Islet of Langerhans (tissue), 1 donor: ENCODE data around the gene FBN1.

ENCODE experiments used
- FAIRE-seq: peaks from one replicate; lab custom pipeline; 2011; peaks lifted over from hg19 to GRCh38; lab: Jason Lieb, UNC

FBN1 gene

GRCh38 chr15:48505067-48505466, 140.4 kb downstream of the FBN1 start:
- FAIRE-seq, result no peak

GRCh38 chr15:48501208-48501607, 144.3 kb downstream of the FBN1 start:
- no peak for FAIRE-seq

DNA sequence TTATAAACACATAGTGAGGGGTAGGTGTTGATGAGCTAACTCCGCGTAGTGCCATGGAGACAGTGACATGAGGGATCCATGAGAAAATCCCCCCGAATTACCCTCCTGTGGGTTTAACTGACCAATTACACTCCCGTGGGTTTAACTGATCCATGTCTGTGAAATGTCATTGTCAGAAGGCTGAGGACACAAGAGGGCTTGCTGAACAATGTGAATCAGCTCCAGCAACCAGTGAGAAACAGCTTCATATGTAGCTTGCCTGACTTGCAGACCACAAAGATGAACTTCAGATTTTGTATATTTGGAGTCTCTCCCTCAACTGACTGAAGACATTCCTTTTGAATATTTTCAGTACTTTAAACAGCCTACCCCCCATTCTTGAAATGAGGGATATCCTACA, 144.9 kb downstream of the FBN1 start:
- FAIRE-seq, result no peak

DNA sequence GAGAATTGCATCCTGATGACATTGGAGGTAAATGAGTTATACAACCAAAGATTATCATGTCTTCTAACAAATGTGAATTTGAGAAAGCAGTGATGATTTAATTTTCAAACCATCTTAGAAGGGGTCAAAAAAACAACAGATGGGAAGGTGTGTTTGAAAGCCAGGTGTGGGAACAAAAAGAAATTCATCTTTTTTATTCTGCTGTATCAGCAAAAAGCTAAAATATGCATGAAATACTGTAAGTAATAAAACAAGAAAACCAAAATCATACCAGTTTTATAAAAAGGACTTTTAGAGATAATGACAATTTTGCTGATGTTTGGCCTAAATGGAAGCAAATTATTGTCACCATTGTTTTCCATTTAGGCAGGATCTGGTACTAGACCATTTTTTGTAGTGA, 145.5 kb downstream of the FBN1 start:
- no peak for FAIRE-seq

DNA sequence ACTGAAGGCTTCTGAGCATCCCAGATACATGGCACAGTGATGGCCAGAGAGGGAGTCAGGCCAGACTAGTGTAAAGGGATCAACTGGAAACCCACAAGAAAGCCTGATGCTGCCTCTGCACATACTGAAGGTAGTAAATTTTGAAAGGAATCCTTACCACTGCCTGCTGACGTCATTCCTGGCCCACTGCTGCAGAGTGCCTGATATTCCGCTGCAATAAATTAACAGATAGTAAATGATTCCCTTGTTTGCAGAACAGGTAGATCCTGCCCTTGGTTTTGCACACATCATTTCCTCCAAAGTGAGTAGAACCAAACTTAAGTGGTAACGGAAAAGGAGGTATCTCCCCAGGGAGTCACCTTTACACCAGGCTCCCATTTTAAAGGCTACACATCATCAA, 146.7 kb downstream of the FBN1 start:
- FAIRE-seq, result no peak

DNA sequence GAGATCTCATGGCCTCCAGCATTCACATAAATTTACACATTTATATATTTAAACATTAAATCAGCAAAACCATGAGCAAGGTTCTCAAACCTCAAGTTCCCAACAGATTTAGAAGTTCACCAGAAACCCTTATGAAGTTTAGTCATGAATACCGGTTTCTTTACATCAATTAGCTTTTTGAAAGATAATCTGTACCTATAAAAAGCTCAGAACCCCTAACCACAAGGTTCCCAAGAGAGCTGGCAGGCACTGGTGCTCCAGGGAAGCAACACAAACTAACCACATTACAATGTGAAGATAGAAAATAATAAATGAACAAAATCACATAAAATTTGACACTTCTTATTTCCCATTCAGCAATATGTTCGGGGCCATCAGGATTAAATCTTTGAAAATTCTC, 150.9 kb downstream of the FBN1 start:
- FAIRE-seq, result no peak

DNA sequence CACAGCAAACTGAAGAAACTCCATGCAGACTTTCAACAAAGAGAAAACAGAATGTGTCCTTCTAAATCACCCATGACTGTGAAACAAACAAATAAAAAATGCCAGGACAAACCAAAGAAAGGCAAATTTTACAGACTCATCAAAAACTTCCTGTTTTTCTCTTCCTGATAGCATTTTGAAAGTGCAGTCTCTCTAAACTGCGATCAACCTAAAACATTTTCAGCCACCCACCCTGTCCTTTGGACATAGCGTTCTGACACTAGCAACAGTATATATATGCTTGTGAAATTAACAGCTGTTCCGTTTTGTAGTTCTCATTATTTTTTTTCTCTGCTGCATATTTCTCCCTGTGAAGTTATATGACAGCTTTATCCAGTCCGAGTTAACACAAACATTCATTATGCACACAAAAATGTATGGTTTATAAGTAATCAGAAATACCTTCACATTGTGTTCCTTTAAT, 151.7 kb downstream of the FBN1 start:
- no peak for FAIRE-seq

DNA sequence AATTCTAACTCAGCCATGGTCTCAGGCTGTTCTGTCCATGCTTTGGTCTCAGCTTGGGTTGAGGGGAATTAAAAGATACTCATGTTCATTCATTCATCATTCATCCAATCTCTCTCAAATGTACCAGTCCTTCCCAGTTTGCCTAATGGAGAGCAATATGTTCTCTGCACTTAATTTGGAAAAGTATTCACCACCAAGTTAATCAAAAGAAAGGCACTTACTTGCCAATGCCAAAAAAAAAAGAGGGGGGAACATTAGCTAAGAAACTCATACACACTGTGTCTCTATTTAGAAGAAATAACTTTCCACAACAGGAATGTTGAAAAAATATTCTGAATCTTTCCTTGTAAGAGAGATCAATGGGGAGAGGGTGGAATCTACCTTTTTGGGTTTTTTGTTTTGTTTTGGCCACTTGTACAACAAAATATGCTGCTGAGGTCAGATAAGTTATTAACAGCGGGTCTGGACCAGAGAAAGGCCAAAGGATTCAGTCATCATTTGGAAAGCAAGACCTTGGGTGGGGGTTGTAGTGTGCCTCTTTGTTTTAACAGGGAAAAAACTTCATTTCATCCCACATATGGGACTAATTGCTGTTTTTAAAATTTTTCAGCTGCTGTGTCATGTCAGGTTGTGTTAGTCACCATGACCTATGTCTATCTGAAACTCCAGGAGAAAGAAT, 152.3 kb downstream of the FBN1 start:
- FAIRE-seq, result no peak

GRCh38 chr15:48486228-48486627, 159.3 kb downstream of the FBN1 start:
- FAIRE-seq, result no peak

- no peak for FAIRE-seq
These were observed 163.7 kb downstream of the FBN1 start for GRCh38 chr15:48481802-48482201.

DNA sequence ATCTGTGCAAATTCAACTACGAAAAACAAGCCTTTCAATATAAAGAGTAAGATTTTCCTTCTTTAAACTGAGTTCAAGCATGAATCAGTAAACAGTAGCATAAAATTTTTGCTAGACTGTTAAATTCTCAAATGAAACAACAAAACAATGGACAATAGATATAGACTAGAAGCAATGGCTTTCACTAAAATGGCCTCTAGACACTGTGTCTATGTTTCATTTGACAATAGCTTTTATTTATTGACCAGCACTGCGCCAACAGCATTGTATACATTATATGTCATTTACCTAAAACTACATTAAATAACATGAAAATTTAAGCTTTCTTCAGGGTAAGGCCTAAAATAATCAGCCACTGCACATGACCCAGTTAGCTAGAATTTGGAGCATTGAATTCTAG, 165.8 kb downstream of the FBN1 start:
- FAIRE-seq, result no peak

- FAIRE-seq, result no peak
These were observed 166.9 kb downstream of the FBN1 start for GRCh38 chr15:48478581-48478980.

DNA sequence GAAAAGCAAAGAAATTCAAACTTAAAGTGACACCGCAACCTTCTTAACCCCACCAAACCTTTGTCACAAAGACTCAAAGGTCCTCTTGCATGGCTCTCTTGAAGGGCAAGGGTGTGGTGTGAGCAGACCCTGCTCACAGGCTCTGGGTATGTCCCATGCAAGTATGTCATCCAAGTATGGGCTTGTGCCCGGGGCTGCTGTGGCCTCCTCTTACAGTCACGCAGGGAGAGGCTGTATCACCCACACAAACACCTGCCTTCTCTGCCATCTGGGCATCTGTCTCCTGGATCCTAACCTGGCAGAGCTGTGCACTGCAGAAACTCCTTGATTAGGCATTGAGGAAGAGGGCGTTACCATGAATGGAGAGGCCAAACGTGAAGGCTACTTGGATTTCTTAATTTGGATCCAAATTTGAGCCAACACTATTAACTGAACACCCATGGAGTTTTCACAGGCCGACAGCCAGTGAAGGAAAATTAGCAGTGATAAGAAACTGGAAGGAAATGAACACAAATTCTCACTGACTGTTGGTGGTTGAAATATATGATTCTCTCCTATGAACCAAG, 167.6 kb downstream of the FBN1 start:
- no peak for FAIRE-seq

GRCh38 chr15:48475600-48476395, 169.7 kb downstream of the FBN1 start:
- no peak for FAIRE-seq

- FAIRE-seq, result no peak
These were observed 171.8 kb downstream of the FBN1 start for GRCh38 chr15:48473667-48474066.

- no peak for FAIRE-seq
These were observed 172.8 kb downstream of the FBN1 start for GRCh38 chr15:48472756-48473155.

DNA sequence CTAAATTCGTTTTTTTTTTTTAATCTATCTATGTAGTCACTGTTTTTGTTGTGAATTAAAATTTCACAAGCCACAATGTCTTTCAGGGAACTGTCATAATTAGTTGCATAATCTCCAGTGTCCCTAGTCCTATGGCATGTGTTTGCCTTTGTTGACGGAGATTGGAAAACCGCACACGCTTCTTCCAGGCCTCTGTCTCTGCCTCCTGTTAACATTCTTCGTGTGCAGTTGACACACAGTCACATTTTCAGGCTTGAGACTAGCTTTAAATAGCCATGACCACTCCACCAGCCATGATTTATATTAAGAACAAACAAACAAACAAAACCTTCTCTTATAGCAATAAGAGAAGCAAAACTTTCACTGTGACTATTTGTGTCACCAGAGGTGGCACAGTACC, 174.4 kb downstream of the FBN1 start:
- FAIRE-seq, result no peak

GRCh38 chr15:48470096-48470495, 175.4 kb downstream of the FBN1 start:
- FAIRE-seq, result no peak

DNA sequence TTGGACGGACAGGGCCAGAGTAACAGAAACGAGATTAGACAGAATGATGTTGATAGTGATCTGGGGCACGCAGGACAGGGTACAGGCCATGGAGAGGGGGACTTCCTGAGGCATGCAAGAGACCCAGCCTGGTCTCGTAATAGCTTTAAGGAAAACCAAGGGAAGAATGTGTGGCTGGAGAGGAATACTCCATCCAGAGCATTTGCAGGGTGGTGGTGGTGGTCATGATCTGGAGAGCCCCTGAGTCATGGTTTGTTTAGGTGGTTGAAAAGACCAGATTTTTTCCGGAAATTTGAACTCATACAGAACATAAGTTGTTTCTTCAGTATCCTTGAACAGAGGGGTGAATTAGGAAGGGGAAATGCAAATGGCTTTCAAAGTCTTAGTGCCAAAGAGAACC, 175.8 kb downstream of the FBN1 start:
- no peak for FAIRE-seq

GRCh38 chr15:48469271-48469670, 176.2 kb downstream of the FBN1 start:
- no peak for FAIRE-seq

- no peak for FAIRE-seq
These were observed 177.7 kb downstream of the FBN1 start for GRCh38 chr15:48467801-48468200.

GRCh38 chr15:48466820-48467219, 178.7 kb downstream of the FBN1 start:
- FAIRE-seq, result no peak

GRCh38 chr15:48466079-48466478, 179.4 kb downstream of the FBN1 start:
- FAIRE-seq, result no peak

DNA sequence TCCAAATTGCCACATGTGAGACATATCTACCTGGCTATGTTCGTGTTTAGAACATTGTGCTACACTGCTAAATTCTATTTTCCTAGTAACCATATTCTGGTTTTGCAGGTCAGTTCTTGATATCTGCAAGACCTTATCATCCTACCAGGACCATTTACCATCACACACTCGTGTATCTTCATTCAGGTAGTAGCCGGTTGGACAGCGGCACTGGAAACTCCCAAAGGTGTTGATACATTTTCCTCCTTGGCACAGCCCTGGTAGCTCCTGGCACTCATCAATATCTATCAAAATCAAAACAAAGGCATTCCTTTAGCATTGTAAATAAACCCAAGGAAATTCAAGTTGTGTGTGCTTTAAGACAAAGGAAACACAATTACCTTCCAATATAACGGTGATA, 180.1 kb downstream of the FBN1 start:
- no peak for FAIRE-seq
